GM18951 (cell line): ENCODE results near the gene FLYWCH1.

Experiments
- POLR2A ChIP-seq: IDR thresholded peaks from 4 replicates; pipeline ENCODE4 v1.6.1; 2011; ENCODE audit warnings: mild to moderate bottlenecking; ENCODE audit not compliant: insufficient read length, insufficient read depth; ENCODE audit errors: extremely low read depth
- in situ Hi-C: fragments of 300-500 bp; cut with MboI; formaldehyde crosslinking; loops from one replicate; pipeline ENCODE4 v1.12.0; 2022; ENCODE audit warnings: low sequenced_read_pairs, mixed read lengths, inconsistent platforms; ENCODE audit not compliant: unreplicated experiment

Gene FLYWCH1

GRCh38 chr16:2975161-2975795 lies 63.5 kb downstream of the FLYWCH1 start:
- TF ChIP-seq POLR2A = no peak
- in situ Hi-C loops = no loop called here

- no peak for TF ChIP-seq POLR2A
- in situ Hi-C loops = no loop called here
Observed at GRCh38 chr16:2976201-2976600, 64.5 kb downstream of the FLYWCH1 start.

GRCh38 chr16:2976673-2977072 lies 64.9 kb downstream of the FLYWCH1 start:
- in situ Hi-C loops = no loop called here
- TF ChIP-seq POLR2A = no peak

GRCh38 chr16:2977440-2977839 lies 65.7 kb downstream of the FLYWCH1 start:
- TF ChIP-seq POLR2A = no peak
- in situ Hi-C loops = no loop called here

- in situ Hi-C loops = no loop called here
- no peak for TF ChIP-seq POLR2A
Observed at GRCh38 chr16:2979669-2980226, 68.0 kb downstream of the FLYWCH1 start.

- in situ Hi-C loops = no loop called here
- TF ChIP-seq POLR2A = peak; percentile 98
Observed at GRCh38 chr16:2980227-2981176, 68.8 kb downstream of the FLYWCH1 start, which contains the start of gene PKMYT1. PKMYT1 (minus strand) TSS chr16:2980446; CDS start chr16:2979657, 789 bp downstream.

- TF ChIP-seq POLR2A = no peak
- in situ Hi-C loops = no loop called here
Observed at GRCh38 chr16:2981177-2981898, 69.6 kb downstream of the FLYWCH1 start.

- in situ Hi-C loops = no loop called here
- no peak for TF ChIP-seq POLR2A
Observed at GRCh38 chr16:2981899-2982250, 70.1 kb downstream of the FLYWCH1 start.

GRCh38 chr16:2982402-2982801 lies 70.7 kb downstream of the FLYWCH1 start:
- no peak for TF ChIP-seq POLR2A
- in situ Hi-C loops = no loop called here

GRCh38 chr16:2983706-2984136 lies 72.0 kb downstream of the FLYWCH1 start:
- in situ Hi-C loops = no loop called here
- TF ChIP-seq POLR2A = no peak

GRCh38 chr16:2985462-2985861 lies 73.7 kb downstream of the FLYWCH1 start:
- TF ChIP-seq POLR2A = no peak
- in situ Hi-C loops = no loop called here

GRCh38 chr16:2985893-2986355 lies 74.2 kb downstream of the FLYWCH1 start:
- in situ Hi-C loops = no loop called here
- TF ChIP-seq POLR2A = no peak

GRCh38 chr16:2986623-2987188 lies 75.0 kb downstream of the FLYWCH1 start:
- TF ChIP-seq POLR2A = no peak
- in situ Hi-C loops = no loop called here

- no peak for TF ChIP-seq POLR2A
- in situ Hi-C loops = no loop called here
Observed at GRCh38 chr16:2987286-2987685, 75.6 kb downstream of the FLYWCH1 start.
